ENCODE data around the gene LTA. TPM values are rescaled to one million over a fixed set of nuclear protein-coding genes. Genes with fewer than 3 reads are reported as not detected.

The LTA gene
- total and polyA plus RNA-seq, 2 experiments from 2014 or later, result not detected

DNA sequence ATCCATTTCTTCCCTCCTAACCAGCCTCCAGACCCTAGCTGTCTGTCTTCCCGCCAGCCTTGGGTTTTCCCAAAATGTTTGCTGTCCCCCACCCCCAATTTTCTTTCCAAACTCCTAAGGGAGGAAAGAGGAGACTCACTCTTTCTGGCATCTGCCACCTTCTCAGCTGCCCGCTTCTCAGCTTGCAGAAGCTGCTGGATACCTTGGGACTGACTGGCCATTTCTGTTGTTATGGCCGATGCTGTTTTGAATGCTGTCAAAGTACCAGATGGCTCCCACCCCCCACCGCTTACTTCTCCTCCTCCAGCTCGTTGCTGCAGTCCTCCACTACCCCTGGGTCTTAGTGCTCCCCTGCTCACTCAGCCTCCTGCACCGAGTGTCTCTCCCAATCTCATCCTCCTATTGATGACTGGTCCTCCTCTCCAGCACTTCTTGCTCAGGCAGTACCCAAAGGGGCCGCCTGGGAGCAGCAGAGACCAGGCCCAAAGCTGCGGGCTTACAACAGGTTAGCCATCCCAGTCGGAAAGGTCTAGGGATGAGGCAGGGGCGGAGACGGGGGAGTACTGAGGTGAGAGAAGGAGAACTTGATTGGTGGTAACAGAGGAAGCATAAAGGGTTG, 25.6 kb upstream of the LTA start, which contains the start of gene ATP6V1G2 (continued):
- TF ChIP-seq NANOG (IDR thresholded peaks at IDR 0.05; ENCODE audit: borderline replicate concordance) (peak; percentile 40; the same call in 1 of the 2 replicates), ETS1 (IDR thresholded peaks at IDR 0.05) (peak; percentile 17; the same call in 1 of the 2 replicates), EZH2phosphoT487 (IDR thresholded peaks at IDR 0.05; ENCODE audit: unreplicated experiment) (no peak), POLR2AphosphoS5 (IDR thresholded peaks at IDR 0.05; ENCODE audit: low read depth) (peak; percentile 40; the same call in 1 of the 2 replicates), ZNF331 (CRISPR knock-in tag; IDR thresholded peaks at IDR 0.05; ENCODE audit: low read depth) (no peak), JUNB (IDR thresholded peaks at IDR 0.05; ENCODE audit: unreplicated experiment) (no peak), CREB1 (CRISPR knock-in tag; IDR thresholded peaks at IDR 0.05; ENCODE audit: low read depth) (peak; percentile 79)

- Histone ChIP-seq H3K36me3 (ENCODE audit: insufficient read depth) (0 out of 2 replicates have a peak, but pooled peaks cover 8% of the 10 kb centered on the region), H3K79me2 (replicated peaks; ENCODE audit: insufficient read depth) (peaks cover 17% of the 10 kb centered on the region), H3K27ac (ENCODE audit: low read depth) (peak within 1 kb of the TSS; percentile 93), H3K4me3 (peak within 1 kb of the TSS; percentile 58), H3K4me1 (ENCODE audit: insufficient read depth) (peaks cover 11% of the 10 kb centered on the region; the same call in 1 of the 2 replicates), H3F3A (replicated peaks; ENCODE audit: low read depth) (0 out of 2 replicates have a peak, but pooled peaks cover 4% of the 10 kb centered on the region), H3K27me3 (ENCODE audit: insufficient read depth) (no peaks in the 10 kb centered on the region), H4K20me1 (replicated peaks; ENCODE audit: insufficient read depth) (no peaks in the 10 kb centered on the region), H3K9me2 (ENCODE audit: insufficient read depth) (no peaks in the 10 kb centered on the region), H2AFZ (no peak within 1 kb of the TSS), H3K4me2 (peak within 1 kb of the TSS; percentile 79)
- ATAC-seq (peak; percentile 85), DNase-seq (ENCODE audit: low spot score) (peak; percentile 98)
- Mint-ChIP-seq H3K4me1 (peaks cover 18% of the 10 kb centered on the region), H3K4me3 (peak within 1 kb of the TSS; percentile 76), H3K36me3 (ENCODE audit: low read depth) (peaks cover 22% of the 10 kb centered on the region), H3K27ac (peak within 1 kb of the TSS; percentile 95), H3K9me3 (no peaks in the 10 kb centered on the region), H3K27me3 (ENCODE audit: insufficient read depth, low read depth, poor library complexity) (peaks cover 8% of the 10 kb centered on the region)
- peak; percentile 89 for TF ChIP-seq CREB1 (CRISPR knock-in tag; IDR thresholded peaks at IDR 0.05; ENCODE audit: low read depth)
- TF ChIP-seq POLR2AphosphoS5 (IDR thresholded peaks at IDR 0.05; ENCODE audit: low read depth), result peak; percentile 61; the same call in 1 of the 2 replicates
- TF ChIP-seq, protein P1, sequence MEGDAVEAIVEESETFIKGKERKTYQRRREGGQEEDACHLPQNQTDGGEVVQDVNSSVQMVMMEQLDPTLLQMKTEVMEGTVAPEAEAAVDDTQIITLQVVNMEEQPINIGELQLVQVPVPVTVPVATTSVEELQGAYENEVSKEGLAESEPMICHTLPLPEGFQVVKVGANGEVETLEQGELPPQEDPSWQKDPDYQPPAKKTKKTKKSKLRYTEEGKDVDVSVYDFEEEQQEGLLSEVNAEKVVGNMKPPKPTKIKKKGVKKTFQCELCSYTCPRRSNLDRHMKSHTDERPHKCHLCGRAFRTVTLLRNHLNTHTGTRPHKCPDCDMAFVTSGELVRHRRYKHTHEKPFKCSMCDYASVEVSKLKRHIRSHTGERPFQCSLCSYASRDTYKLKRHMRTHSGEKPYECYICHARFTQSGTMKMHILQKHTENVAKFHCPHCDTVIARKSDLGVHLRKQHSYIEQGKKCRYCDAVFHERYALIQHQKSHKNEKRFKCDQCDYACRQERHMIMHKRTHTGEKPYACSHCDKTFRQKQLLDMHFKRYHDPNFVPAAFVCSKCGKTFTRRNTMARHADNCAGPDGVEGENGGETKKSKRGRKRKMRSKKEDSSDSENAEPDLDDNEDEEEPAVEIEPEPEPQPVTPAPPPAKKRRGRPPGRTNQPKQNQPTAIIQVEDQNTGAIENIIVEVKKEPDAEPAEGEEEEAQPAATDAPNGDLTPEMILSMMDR (conservative IDR thresholded peaks at IDR 0.05; ENCODE audit: low read depth in 2 of 2), result no peak
- peak; percentile 84 for TF ChIP-seq ETS1 (IDR thresholded peaks at IDR 0.05)
These were observed 24.9 kb upstream of the LTA start, which contains the start of gene NFKBIL1 for GRCh38 chr6:31546958-31547726. Gene NFKBIL1 (plus strand): TSS chr6:31547608. CDS start chr6:31547695, 87 bp downstream.

Data from GM23338 (cell line).